AG09309 (cell line): ENCODE measurements around the gene SMAD3.
A peak's percentile ranks its signal among the peaks of the same experiment; 100 is the strongest.

Experiments used
- DNase-seq: peaks from one replicate; pipeline ENCODE4 v3.0.0-alpha.2; 2010; ENCODE audit warnings: low read depth
- H3K4me3 ChIP-seq: 2 replicates; pipeline ENCODE4 v1.5.1; 2011; ENCODE audit warnings: mild to moderate bottlenecking, low read depth, low read length, moderate library complexity; ENCODE audit not compliant: control insufficient read depth
- CTCF ChIP-seq: IDR thresholded peaks from 2 replicates; pipeline ENCODE4 v1.5.1; 2011; ENCODE audit warnings: mild to moderate bottlenecking, low read depth, low read length, inconsistent platforms; ENCODE audit not compliant: insufficient read depth, control insufficient read depth; ENCODE audit errors: missing control alignments

The SMAD3 gene

GRCh38 chr15:67173786-67174185, 108.4 kb downstream of the SMAD3 start:
- no peak overlapping the region for H3K4me3 ChIP-seq
- no peak for TF ChIP-seq CTCF

GRCh38 chr15:67174446-67174845, 109.0 kb downstream of the SMAD3 start:
- no peak overlapping the region for H3K4me3 ChIP-seq
- DNase-seq: no peak
- no peak for TF ChIP-seq CTCF

More at GRCh38 chr15:67173786-67174185, 108.4 kb downstream of the SMAD3 start:
- DNase-seq: no peak

GRCh38 chr15:67174864-67175573, 109.6 kb downstream of the SMAD3 start:
- TF ChIP-seq CTCF: no peak
- H3K4me3 ChIP-seq: no peak overlapping the region
- DNase-seq: no peak

- no peak overlapping the region for H3K4me3 ChIP-seq
- no peak for TF ChIP-seq CTCF
- DNase-seq: peak; percentile 61
These were observed 110.3 kb downstream of the SMAD3 start for GRCh38 chr15:67175643-67176071.

- TF ChIP-seq CTCF: no peak
- H3K4me3 ChIP-seq: no peak overlapping the region
- DNase-seq: no peak
These were observed 111.0 kb downstream of the SMAD3 start for GRCh38 chr15:67176195-67176971.

- DNase-seq: no peak
- no peak for TF ChIP-seq CTCF
- no peak overlapping the region for H3K4me3 ChIP-seq
These were observed 112.3 kb downstream of the SMAD3 start for GRCh38 chr15:67177752-67178151.
